Prostate gland (tissue), 2 donors: ENCODE measurements around the gene PPP1R7. TPM values are rescaled to one million over a fixed set of nuclear protein-coding genes. Genes with fewer than 3 reads are reported as not detected.

ENCODE experiments used
- DNase-seq: peaks from one replicate; pipeline ENCODE4 v3.0.0-alpha.2; 2019; ENCODE audit warnings: low spot score
- H3K27ac ChIP-seq, 2 donors: fragments of 200-600 bp; sonication (generic); 2 replicates each; pipeline ENCODE4 v1.5.1; 2017 to 2019
- H3K27me3 ChIP-seq: fragments of 200-600 bp; sonication (generic); replicated peaks from 2 replicates; pipeline ENCODE4 v1.5.1; 2019; ENCODE audit not compliant: insufficient read depth
- H3K36me3 ChIP-seq, 2 donors: fragments of 200-600 bp; sonication (generic); 1 replicate in 1 of 2; 2 replicates in 1 of 2; pipeline versions ENCODE4 v1.5.1 to v1.8.1; 2017 to 2019
- H3K4me1 ChIP-seq: fragments of 200-600 bp; sonication (generic); replicated peaks from 2 replicates; pipeline ENCODE4 v1.5.1; 2019
- H3K4me3 ChIP-seq, 2 donors: fragments of 200-600 bp; sonication (generic); 2 replicates each; pipeline ENCODE4 v1.5.1; 2017 to 2019
- H3K9me3 ChIP-seq: fragments of 200-600 bp; sonication (generic); 2 replicates; pipeline ENCODE4 v1.5.1; 2017
- POLR2A ChIP-seq: fragments of 450-650 bp; IDR thresholded peaks from one replicate; pipeline ENCODE4 v1.6.1; 2016; ENCODE audit warnings: antibody characterized with exemption, mild to moderate bottlenecking
- POLR2AphosphoS5 ChIP-seq: sonication (generic); formaldehyde crosslinking; IDR thresholded peaks from one replicate; pipeline ENCODE4 v1.6.1; 2017; ENCODE audit warnings: antibody characterized with exemption
- WGBS: methylation state at CpG from one replicate; pipeline ENCODE4 v1.1.5; 2018; 5-methylcytosine and 5-hydroxymethylcytosine counted together
- intact Hi-C: fragments of 100-400 bp; cut with DNase I; formaldehyde crosslinking; loops from one replicate; pipeline ENCODE4 v1.14.2; 2022
- total RNA-seq, 2 donors: library from RNA; depleted of rRNA; stranded (reverse); fragments of >200 nt; gene quantifications; one replicate each; pipeline ENCODE4 v1.1.0, GENCODE V29; 2016
- TF ChIP-seq, protein P1 (sequence below), 4 experiments: fragments of 200-600 bp in 2 of 4; fragments of 450-650 bp in 2 of 4; sonication (generic) in 2 of 4; IDR thresholded peaks; 1 replicate in 3 of 4; 2 replicates in 1 of 4; pipeline ENCODE4 v1.5.1; 2016 to 2019; ENCODE audit warnings: antibody characterized with exemption in 4 of 4, mild to moderate bottlenecking in 2 of 4, moderate library complexity in 2 of 4

PPP1R7 gene
- total RNA-seq, 2 donors from 2014 or later, result 50.0 to 91.3 TPM

DNA sequence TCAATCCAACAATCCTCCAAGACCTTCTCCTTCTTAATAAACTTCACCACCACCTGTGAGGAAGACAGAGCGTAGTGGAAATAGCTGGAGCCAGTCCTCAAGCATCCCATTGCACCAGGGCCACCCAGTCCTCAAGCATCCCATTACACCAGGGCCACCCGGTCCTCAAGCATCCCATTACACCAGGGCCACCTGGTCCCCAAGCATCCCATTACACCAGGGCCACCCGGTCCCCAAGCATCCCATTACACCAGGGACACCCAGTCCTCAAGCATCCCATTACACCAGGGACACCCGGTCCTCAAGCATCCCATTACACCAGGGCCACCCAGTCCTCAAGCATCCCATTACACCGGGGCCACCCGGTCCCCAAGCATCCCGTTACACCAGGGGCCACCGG, 34.9 kb upstream of the PPP1R7 start:
- DNase-seq, result no peak
- WGBS, result 92% methylated on average over 8 of the region's 8 CpGs
- H3K27me3 ChIP-seq, result no peaks in the 10 kb centered on the region
- H3K9me3 ChIP-seq, result no peaks in the 10 kb centered on the region
- H3K36me3 ChIP-seq, result no peaks in the 10 kb centered on the region
- intact Hi-C loops, result no loop called here
- no peaks in the 10 kb centered on the region for H3K4me1 ChIP-seq
- H3K27ac ChIP-seq, result no peak overlapping the region
- H3K4me3 ChIP-seq, result no peak overlapping the region
- TF ChIP-seq POLR2A (no peak), POLR2AphosphoS5 (no peak)
- TF ChIP-seq, protein P1, sequence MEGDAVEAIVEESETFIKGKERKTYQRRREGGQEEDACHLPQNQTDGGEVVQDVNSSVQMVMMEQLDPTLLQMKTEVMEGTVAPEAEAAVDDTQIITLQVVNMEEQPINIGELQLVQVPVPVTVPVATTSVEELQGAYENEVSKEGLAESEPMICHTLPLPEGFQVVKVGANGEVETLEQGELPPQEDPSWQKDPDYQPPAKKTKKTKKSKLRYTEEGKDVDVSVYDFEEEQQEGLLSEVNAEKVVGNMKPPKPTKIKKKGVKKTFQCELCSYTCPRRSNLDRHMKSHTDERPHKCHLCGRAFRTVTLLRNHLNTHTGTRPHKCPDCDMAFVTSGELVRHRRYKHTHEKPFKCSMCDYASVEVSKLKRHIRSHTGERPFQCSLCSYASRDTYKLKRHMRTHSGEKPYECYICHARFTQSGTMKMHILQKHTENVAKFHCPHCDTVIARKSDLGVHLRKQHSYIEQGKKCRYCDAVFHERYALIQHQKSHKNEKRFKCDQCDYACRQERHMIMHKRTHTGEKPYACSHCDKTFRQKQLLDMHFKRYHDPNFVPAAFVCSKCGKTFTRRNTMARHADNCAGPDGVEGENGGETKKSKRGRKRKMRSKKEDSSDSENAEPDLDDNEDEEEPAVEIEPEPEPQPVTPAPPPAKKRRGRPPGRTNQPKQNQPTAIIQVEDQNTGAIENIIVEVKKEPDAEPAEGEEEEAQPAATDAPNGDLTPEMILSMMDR (IDR thresholded peaks at IDR 0.05), result no peak

DNA sequence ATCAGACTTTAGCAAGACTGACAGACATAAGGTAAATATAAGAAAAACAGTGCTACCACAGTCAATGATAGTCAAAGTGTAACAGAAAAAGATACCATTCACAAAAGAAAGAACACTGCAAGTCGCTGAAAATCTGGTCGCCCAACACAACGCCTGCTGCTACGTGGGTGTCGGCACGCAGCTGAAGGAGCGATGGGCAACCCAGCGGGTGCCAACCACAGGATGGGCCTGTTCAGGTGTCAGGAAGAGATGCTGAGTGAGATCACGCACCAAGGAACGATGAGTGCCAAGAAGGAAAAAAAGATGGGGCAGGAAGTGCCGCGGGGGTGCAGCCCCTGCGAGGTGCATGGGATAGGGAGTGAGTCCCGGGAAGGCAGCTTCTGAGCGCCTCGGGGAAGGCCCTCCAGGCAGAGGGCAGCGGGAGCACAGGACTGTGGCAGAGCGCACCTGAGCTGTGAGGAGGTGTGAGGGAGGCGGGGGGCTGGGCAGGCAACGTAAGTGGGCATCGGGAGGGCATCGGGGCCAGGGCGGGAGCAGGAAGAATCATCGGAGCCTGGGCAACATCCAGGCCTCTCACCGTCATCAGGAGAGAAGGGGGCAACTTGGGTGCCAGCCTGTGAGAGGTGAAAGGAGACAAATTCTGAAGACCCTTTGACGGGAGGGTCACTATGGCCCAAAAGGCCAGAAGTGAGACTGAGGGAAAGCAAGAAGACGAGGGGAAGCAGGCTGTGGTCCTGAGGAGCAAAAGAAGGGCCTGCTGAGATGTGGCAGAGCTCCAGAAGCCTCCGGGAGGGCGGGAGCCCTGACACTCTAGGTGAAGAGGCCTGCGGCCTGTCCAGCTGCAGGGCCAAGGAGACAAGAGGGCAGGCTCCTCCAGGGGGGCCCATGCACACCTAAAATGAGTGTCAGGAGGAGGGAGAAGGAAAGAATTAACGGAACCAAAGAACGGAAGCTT, 33.4 kb upstream of the PPP1R7 start:
- no peak overlapping the region for H3K27ac ChIP-seq
- 95% methylated on average over 32 of the region's 32 CpGs for WGBS
- TF ChIP-seq POLR2AphosphoS5 (no peak), POLR2A (no peak)
- TF ChIP-seq, protein P1 (IDR thresholded peaks at IDR 0.05), result no peak
- no peaks in the 10 kb centered on the region for H3K9me3 ChIP-seq
- no peaks in the 10 kb centered on the region for H3K4me1 ChIP-seq
- intact Hi-C loops, result no loop called here
- no peak overlapping the region for H3K4me3 ChIP-seq
- H3K27me3 ChIP-seq, result no peaks in the 10 kb centered on the region
- DNase-seq, result no peak
- no peaks in the 10 kb centered on the region for H3K36me3 ChIP-seq

DNA sequence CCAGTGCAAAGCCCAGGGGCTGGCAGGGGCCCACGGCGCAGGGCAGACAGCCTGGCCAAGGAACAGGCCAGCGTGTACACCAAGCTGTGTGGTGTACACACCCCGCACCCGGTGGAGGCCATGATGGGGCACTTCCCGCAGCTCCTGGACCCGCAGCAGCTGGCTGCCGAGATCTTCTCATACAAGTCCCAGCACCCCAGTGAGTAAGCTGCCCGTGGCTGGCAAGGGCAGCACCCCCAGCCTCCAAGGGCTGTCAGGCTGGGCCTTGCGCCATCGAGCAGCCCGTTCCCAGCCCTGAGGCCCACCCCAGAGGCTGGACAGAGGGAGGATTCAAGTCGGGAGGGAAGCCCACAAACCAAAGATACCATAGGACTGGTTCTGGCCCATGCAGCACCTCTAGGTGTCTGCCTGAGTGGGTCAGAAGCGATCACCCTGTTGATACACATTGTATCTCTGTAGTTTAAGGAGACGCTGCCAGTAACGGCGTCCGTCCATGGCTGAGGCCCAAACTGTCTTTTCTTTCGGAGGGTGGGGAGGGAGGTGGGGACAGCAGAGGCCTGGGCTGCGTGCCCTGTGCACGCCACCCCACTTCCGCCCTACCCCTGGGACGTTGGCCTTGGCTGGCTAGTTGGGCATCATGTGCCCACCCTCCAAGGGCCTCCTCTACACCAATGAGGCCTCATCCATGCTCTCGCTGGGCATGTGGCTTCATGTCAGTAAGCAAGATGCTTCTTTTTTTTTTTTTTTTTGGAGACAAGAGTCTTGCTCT, 31.3 kb upstream of the PPP1R7 start:
- Histone ChIP-seq H3K4me3 (no peak overlapping the region), H3K27me3 (no peaks in the 10 kb centered on the region), H3K36me3 (no peaks in the 10 kb centered on the region), H3K27ac (no peak overlapping the region), H3K4me1 (no peaks in the 10 kb centered on the region), H3K9me3 (no peaks in the 10 kb centered on the region)
- DNase-seq, result no peak
- 93% methylated on average over 24 of the region's 24 CpGs for WGBS
- intact Hi-C loops, result no loop called here
- TF ChIP-seq, protein P1 (IDR thresholded peaks at IDR 0.05), result no peak
- TF ChIP-seq POLR2A, result no peak
- no peak for TF ChIP-seq POLR2AphosphoS5

DNA sequence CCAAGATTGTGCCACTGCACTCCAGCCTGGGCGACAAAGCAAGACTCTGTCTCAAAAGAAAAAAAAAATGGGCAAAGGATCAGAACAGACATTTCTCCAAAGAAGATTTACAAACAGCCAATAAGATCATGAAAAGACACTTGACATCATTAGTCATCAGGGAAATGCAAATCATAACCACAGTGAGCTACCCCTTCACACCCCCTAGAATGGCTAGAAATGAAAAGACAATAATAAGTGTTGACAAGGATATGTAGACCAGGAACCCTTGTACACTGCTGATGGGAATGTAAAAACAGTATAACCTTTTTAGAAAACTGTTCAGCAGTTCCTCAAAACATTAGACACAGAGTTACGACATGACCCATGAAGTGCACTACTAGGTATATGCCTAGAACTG, 29.8 kb upstream of the PPP1R7 start:
- intact Hi-C loops, result no loop called here
- H3K27ac ChIP-seq, result no peak overlapping the region
- TF ChIP-seq POLR2A (no peak), POLR2AphosphoS5 (no peak)
- TF ChIP-seq, protein P1 (IDR thresholded peaks at IDR 0.05), result no peak
- no peaks in the 10 kb centered on the region for H3K36me3 ChIP-seq
- H3K9me3 ChIP-seq, result no peaks in the 10 kb centered on the region
- H3K27me3 ChIP-seq, result no peaks in the 10 kb centered on the region
- H3K4me1 ChIP-seq, result peaks cover 4% of the 10 kb centered on the region
- no peak for DNase-seq
- H3K4me3 ChIP-seq, result no peak overlapping the region
- 99% methylated on average over 2 of the region's 2 CpGs for WGBS
